NCI-H2196 (cell line): Measurements from ENCODE around the gene TEKT3.

Experiments
- DNase-seq: peaks from one replicate; lab custom pipeline; 2025; ENCODE audit not compliant: unreplicated experiment; lab: John Stamatoyannopoulos, UW

The TEKT3 gene

DNA sequence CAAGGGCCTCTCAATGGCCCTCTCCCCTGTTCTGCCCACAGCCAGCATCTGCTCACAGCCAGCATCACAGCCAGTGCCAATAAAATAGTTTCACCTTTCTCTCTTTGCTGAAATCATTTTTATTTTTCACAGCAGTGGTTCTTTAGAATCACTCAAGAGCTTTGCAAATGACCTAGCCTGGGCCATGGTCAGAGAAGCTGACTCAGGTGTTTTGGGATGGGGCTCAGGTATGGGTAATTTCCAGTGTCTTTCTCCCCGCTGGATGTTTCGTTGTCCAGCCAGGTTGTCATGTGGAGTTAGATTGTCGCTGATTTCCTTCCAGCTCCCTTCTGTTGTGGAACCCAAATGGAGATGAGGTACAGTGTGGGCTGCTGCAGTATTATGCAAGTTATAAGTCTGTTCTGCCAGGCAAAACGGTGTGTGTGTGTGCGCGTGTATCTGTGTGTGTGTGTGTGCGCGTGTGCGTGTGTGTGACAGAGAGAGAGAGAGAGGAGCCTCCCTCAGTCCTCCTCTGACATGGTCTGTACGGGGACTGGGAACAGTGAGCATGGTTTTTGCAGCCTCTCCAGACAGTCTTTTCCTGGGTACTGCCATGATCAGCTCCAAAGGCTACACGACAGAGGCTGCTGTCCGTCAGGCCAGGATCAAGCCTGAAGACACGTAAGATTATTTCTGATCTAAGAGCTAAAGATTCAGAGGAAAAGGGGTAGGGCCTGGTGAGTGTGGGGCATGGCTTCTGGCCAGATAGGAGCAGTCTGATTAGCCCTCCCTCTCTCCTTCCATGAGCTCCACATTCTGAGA is 74.9 kb downstream of the TEKT3 start:
- DNase-seq: no peak

DNA sequence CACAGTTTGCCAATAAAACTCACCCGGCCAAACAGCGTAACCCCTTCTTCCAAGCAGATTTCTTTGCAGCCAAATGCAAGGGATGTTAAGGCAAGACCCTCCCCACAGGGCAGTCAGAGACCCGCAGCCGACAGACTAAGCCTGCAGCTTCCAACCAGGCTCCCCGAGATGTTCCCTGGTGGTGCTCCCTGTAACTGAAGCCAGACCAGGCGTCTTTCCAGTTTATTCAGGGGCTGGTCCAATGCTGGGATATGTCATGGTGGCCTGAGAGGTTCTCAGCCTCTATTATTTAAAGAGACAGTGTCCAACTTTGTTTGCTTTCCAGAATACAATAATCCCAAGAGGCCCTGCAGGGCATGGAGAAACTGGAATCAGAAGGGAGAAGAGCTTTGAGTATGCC is 76.3 kb downstream of the TEKT3 start, which contains the start of gene PMP22:
Gene PMP22 (minus strand): TSS at position 196 of the 400 bp plus-strand sequence. CDS start 4,599 bp downstream, outside the sequence.
- DNase-seq: no peak

DNA sequence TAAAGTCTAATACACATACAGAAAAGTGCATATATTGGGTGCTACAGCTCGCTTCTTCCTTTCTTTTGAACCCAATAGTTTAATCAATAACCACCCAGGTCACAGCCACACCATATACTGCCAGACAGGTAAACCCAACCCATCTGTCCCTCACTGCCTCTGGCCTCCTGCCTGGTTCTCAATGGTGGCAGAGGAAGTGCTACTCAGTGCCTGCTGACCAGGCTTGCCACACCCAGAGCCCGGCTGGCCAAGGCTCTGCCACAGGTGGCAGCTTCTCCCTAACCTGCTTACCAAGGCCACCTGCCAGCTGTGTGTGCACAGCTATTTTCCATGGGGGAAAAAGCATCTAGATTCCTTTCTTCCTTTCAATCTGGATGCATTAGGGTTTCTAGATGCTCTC is 76.9 kb downstream of the TEKT3 start:
- peak; percentile 16 for DNase-seq

DNA sequence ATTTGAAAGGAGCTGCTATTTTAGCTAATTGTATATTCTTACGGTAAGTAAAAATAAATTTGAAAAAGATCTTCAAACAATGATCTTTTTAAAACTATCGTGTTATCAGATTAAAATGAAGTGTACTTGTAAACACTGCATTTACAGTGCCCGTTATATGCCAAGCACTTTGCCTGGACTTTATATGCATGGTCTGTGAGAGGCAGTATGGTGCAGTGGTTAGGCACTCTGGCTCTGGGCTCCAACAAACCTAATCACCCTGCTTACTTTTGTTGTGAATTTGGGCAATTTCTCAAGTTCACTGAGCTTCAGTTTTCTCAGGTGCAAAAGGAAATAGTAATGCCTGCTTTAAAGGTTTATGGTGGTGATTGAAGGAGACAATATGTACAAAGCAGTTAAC is 77.7 kb downstream of the TEKT3 start:
- no peak for DNase-seq

DNA sequence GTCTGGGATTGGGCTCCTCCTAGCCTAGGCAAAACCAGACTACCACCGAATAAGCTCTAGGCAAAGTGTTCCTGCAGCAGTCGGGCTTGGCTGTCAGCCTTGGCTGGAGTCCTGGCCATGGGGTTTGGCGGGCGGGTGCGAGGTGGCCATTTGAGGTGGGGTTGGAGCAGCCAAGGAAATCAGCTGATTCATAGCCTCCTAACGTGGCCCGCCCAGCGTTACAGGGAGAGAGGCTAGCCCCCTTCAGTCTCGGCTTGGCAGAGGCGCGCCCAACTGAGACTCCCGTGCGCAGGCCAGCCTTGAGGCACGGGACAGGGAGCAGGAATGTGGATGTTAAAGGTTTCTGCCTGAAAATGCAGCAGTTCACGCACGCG is 78.2 kb downstream of the TEKT3 start:
- no peak for DNase-seq

DNA sequence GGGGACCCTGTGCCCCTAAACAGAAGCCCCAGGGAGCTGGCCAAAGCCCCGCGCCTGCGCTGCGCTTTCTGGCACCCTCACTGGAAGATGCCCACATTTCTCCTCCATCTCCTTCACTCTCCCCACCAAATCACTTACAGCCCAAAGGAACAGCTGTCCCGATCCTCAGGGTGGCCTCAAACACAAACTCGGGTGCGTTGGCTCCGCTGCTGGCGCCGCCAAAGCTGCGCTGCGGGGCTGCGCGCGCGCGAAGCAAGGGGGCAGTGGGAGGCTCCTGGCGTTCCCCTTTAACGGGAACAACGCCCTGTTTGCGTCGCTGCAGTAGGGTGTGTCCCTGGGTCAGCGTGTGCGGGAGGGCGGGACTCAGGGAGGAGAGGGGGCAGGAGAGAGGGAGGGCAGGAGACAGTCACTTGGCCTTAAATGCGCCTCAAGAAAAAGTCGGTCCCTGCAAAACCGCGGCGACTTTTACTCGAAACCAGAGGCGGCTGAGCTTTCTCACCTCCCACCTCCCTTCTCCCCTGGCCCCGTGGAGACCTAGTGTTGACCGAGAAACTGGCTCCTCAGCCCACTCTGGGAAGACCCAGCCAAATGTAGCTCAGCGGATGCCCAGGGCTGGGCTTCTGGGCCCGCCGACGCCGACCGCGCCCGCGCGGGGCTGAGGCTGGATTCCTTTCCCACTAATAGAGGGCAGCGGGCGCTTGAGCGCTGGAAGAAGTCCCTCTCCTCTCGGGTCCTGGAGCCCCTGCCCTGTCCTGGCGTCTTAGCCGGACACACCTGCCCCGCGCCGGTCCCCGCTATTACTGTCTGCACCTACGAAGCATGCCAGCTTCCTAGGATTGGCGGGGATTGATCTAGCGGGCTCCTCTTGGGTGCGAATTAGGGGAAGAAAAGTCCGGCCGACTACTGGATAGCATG is 78.8 kb downstream of the TEKT3 start:
- DNase-seq: no peak

DNA sequence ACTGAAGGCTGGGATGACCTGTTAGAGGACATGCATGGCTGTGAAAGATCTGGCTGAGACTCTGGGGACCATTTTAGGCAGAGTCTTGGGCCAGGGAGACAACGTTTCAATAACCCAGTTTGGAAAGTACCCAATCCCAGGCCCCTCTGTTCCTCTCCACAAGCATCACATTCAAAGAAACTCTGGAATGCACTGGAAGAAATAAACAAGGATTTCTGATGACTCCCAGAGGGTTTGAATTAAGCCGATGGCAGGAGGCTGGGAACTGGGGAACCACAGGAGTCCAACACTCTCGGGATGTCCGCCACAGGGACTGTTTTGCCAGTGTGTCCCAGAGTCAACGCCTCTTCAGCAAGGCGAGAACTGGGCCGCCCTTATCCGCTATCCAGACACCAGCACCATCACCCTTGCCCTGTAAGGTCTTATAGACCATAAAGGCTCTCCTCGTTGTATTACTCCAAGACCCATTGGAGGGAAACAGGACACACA is 79.6 kb downstream of the TEKT3 start:
- no peak for DNase-seq

DNA sequence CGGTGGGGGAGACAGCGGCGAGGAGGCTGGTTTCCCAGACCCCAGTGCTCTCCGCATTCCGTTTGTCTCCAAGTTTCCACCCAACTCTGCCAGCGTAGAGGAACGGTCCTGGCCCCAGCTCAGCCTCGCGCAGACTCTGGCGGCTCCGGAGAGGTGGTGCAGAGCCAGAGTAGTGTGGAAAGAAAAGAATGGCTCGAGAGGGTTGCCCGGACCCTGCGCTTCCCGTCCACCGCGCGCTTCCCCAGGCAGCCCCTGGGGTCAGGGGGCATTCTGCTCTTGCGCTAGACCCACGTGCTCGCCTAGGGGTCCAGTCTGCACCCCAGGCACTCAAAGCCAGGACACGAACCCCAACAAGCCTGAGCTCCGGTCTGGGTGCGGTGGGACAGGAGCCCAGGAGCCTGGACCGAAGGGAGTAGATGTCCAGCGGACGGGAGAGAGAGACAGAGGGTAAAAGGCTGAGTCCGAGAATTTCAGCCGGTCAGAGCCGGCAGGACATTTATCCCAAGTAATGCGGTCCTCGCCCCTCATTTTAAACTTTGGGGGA is 80.1 kb downstream of the TEKT3 start:
- DNase-seq: no peak

DNA sequence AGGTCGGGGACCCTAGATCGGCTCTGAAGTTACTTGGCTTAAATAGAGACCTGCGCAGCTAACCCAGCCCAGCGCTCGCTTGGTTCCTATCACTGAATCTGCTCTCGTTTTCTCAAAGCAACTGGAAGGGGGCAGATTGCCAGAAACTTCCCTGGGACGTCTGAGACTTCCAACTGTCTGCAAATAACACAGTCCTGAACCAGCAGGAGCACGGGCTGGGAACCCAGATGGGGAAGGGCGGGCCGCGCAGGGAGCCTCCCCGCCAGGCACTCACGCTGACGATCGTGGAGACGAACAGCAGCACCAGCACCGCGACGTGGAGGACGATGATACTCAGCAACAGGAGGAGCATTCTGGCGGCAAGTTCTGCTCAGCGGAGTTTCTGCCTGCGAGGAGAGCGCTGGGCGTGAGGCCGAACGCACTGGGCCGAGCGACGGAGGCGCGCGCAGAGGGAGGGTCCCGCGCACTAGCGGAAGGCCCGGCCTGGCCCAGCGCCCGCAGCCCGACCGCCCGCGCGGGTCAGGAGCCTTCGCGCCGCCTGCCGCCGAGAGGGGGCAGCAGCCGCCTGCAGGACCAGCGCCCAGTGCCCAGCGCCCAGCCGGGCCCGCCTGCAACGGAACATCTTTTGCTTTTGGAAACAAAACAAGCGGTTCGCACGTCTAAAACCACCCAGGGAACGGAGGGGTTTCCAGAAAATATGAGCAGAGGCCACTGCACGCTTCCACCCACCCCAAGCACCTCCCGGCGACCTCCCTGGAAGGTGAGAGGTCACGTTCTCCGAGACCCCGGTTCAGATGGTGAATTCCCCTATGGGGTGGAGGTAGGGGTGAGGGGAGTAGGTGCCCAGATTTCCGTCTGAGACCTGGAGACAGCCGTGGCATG is 80.8 kb downstream of the TEKT3 start:
- peak; percentile 65 for DNase-seq

DNA sequence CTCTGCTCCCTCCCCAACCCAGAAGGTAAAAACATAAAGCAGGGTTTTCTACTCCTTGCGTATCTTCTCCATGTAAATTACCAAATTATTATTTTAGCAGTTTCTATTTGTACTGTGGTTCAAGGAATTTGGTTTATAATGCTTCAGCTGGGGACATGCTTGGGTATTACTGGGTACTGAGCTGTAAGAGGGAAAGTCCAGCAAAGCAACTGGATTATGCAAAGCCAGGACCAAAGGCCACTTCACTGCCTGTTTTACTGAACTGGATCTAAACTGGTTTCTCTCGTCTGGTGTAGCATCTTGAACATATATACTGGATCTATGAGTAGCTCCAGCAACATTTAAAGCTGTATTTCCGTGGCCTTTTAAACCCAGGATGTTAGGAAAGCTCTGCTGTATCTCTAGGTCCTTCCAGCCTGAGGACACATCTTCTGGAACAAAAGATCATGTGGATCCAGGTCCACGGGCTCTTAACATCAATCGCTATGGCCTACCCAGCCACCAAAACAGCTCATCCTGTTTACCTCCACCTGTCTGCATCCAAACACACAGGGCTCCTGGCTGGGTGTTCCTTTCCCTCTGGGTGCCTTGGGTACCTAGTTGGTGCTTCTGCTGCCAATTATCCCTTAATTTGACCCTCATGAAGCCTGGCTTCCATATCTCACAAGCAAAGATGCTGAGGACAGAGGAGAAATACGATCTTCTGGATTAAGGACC is 83.4 kb downstream of the TEKT3 start:
- no peak for DNase-seq

DNA sequence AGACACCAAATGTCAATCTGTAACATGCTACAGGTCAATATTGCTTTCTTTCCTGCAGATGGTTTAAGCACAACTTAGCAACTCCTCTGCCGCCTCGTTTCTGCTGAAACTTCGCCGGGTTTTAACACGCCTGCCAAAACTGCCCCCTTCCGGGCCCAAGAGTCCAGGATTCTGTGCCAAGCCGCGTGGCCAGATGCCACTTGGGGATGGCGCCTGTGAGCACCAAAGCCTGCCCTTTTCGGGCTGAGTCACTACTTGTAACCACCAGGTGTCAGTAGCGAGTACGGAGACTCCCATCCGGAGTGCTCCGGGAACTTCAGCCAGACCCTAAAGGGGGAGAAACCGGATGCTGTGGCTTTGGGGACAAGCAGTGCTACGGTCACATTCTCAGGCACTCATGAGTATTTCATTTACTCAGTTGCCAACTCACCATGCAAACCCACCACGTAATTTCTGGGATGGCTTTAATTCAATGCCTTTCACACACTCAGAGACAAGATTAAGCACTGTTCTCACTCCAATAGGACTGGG is 84.1 kb downstream of the TEKT3 start:
- peak; percentile 70 for DNase-seq

DNA sequence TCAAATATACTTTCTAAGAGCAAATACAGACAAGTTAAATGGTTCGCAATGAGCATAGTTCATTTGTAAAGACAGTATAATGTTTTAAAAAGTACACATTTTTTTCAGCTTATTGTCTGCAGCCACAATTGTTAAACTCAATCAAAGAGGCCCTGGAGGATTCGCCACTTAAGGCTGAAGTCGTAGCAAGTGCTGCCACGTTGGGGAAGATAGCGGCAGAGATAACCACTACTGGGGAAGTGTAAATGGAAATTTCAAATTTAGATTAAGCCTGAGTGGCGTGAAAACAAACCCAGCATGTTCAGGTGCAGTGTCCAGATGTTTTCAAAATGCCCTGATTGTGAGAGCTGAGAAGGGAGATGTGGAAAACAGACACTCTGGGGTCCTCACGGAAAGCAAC is 84.7 kb downstream of the TEKT3 start:
- DNase-seq: no peak

DNA sequence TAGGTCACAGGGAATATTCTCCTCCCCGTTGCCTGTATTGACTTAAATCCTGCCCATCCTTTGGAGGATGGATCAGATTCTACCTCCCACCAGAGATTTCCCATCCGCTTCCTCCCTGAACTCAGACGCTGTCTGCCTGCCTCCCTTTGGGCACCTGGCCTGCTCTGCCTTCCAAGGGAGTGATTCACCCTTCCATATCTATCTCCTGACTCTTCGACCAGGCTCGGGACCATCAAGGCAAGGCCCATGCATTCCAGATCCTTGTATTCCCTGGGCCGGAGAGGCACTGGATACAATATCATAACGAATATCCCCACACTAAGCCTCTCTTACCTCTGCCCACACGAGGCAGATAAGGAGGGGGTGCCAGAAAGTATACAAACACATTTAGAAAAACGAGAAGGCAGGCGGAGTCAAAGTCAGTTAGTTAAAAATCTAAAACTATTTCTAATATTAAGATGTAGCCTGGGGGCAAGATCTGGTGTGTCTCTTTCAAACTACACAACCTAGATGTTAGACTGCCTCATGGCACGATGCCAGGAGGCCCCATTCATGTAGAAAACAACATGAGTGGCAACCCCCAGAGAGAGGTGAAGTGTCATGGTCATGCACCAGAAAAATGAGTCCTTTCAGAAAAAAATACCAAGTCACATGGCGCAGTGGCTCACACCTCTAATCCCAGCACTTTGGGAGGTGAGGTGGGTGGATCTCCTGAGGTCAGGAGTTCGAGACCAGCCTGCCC is 85.5 kb downstream of the TEKT3 start:
- no peak for DNase-seq
